ENCODE data around the gene TMEM181. TPM values are rescaled to one million over a fixed set of nuclear protein-coding genes. Genes with fewer than 3 reads are reported as not detected.

TMEM181 gene
- total and polyA plus RNA-seq, 2 of the 13 experiments (the other 11 are each of a cell fraction or from before 2014, with no cell fraction given), result 59.1 to 108 TPM

DNA sequence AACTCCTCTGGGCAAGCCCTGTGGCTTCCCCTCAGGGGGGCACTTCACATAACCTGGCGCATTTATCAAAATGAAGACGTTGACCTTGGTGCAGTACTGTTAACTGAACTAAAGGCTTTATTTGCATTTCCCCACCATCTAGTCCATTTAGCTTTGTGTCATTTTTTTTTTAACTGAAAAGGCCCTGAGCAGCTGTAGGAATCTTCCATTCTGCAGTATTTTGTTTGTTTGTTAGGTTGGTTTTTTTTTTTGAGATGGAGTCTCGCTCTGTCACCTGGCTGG lies 10.7 kb downstream of the TMEM181 start (continued):
- TF ChIP-seq ASH2L (IDR thresholded peaks at IDR 0.05; ENCODE audit: insufficient read length, low read depth, low read length), result no peak
- TF ChIP-seq, protein P1, sequence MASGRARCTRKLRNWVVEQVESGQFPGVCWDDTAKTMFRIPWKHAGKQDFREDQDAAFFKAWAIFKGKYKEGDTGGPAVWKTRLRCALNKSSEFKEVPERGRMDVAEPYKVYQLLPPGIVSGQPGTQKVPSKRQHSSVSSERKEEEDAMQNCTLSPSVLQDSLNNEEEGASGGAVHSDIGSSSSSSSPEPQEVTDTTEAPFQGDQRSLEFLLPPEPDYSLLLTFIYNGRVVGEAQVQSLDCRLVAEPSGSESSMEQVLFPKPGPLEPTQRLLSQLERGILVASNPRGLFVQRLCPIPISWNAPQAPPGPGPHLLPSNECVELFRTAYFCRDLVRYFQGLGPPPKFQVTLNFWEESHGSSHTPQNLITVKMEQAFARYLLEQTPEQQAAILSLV (CRISPR knock-in tag; IDR thresholded peaks at IDR 0.05; ENCODE audit: borderline replicate concordance), result no peak
- 0 out of 2 replicates have a peak, but pooled peaks have one; percentile 6 for TF ChIP-seq RARA (CRISPR knock-in tag; IDR thresholded peaks at IDR 0.05)
- TF ChIP-seq FOXJ3 (CRISPR knock-in tag; IDR thresholded peaks at IDR 0.05; ENCODE audit: borderline replicate concordance), result no peak
- peak; percentile 48 for TF ChIP-seq MED1 (CRISPR knock-in tag; IDR thresholded peaks at IDR 0.05)
- TF ChIP-seq ZNF558 (CRISPR knock-in tag; IDR thresholded peaks at IDR 0.05; ENCODE audit: borderline replicate concordance), result no peak
- TF ChIP-seq U2AF2 (IDR thresholded peaks at IDR 0.05; ENCODE audit: low read depth, low read length), result no peak
- TF ChIP-seq NFKBIZ (CRISPR knock-in tag; IDR thresholded peaks at IDR 0.05), result no peak
- no peak for TF ChIP-seq ZNF780A (CRISPR knock-in tag; IDR thresholded peaks at IDR 0.05)
- no peak for TF ChIP-seq FOXA1 (IDR thresholded peaks at IDR 0.05)
- TF ChIP-seq FOXA1 (CRISPR knock-in tag; IDR thresholded peaks at IDR 0.05), result peak; percentile 43; the same call in 1 of the 2 replicates
- no peak for TF ChIP-seq GLI4 (CRISPR knock-in tag; IDR thresholded peaks at IDR 0.05; ENCODE audit: borderline replicate concordance)
- TF ChIP-seq, protein P2, sequence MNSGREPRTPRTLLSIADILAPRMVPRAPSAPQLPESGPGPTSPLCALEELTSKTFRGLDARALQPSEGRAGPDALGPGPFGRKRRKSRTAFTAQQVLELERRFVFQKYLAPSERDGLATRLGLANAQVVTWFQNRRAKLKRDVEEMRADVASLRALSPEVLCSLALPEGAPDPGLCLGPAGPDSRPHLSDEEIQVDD (CRISPR knock-in tag; IDR thresholded peaks at IDR 0.05; ENCODE audit: borderline replicate concordance), result no peak
- TF ChIP-seq SOX5 (CRISPR knock-in tag; IDR thresholded peaks at IDR 0.05; ENCODE audit: borderline replicate concordance), result 0 out of 2 replicates have a peak, but pooled peaks have one; percentile 13
- no peak for TF ChIP-seq MED13 (CRISPR knock-in tag; IDR thresholded peaks at IDR 0.05)
- TF ChIP-seq BHLHE40 (IDR thresholded peaks at IDR 0.05; ENCODE audit: low read length), result no peak
- TF ChIP-seq, protein P3, sequence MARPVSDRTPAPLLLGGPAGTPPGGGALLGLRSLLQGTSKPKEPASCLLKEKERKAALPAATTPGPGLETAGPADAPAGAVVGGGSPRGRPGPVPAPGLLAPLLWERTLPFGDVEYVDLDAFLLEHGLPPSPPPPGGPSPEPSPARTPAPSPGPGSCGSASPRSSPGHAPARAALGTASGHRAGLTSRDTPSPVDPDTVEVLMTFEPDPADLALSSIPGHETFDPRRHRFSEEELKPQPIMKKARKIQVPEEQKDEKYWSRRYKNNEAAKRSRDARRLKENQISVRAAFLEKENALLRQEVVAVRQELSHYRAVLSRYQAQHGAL (CRISPR knock-in tag; IDR thresholded peaks at IDR 0.05; ENCODE audit: not compliant biosample characterization), result no peak
- TF ChIP-seq GATAD2A (CRISPR knock-in tag; IDR thresholded peaks at IDR 0.05), result peak; percentile 32; the same call in 1 of the 2 replicates
- TF ChIP-seq, protein P4, sequence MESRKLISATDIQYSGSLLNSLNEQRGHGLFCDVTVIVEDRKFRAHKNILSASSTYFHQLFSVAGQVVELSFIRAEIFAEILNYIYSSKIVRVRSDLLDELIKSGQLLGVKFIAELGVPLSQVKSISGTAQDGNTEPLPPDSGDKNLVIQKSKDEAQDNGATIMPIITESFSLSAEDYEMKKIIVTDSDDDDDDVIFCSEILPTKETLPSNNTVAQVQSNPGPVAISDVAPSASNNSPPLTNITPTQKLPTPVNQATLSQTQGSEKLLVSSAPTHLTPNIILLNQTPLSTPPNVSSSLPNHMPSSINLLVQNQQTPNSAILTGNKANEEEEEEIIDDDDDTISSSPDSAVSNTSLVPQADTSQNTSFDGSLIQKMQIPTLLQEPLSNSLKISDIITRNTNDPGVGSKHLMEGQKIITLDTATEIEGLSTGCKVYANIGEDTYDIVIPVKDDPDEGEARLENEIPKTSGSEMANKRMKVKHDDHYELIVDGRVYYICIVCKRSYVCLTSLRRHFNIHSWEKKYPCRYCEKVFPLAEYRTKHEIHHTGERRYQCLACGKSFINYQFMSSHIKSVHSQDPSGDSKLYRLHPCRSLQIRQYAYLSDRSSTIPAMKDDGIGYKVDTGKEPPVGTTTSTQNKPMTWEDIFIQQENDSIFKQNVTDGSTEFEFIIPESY (CRISPR knock-in tag; IDR thresholded peaks at IDR 0.05), result peak; percentile 94
- no peak for TF ChIP-seq CAMTA2 (CRISPR knock-in tag; IDR thresholded peaks at IDR 0.05; ENCODE audit: borderline replicate concordance)
- 0 out of 2 replicates have a peak, but pooled peaks have one; percentile 31 for TF ChIP-seq SAP130 (CRISPR knock-in tag; IDR thresholded peaks at IDR 0.05; ENCODE audit: low read depth)
- TF ChIP-seq, protein P5, sequence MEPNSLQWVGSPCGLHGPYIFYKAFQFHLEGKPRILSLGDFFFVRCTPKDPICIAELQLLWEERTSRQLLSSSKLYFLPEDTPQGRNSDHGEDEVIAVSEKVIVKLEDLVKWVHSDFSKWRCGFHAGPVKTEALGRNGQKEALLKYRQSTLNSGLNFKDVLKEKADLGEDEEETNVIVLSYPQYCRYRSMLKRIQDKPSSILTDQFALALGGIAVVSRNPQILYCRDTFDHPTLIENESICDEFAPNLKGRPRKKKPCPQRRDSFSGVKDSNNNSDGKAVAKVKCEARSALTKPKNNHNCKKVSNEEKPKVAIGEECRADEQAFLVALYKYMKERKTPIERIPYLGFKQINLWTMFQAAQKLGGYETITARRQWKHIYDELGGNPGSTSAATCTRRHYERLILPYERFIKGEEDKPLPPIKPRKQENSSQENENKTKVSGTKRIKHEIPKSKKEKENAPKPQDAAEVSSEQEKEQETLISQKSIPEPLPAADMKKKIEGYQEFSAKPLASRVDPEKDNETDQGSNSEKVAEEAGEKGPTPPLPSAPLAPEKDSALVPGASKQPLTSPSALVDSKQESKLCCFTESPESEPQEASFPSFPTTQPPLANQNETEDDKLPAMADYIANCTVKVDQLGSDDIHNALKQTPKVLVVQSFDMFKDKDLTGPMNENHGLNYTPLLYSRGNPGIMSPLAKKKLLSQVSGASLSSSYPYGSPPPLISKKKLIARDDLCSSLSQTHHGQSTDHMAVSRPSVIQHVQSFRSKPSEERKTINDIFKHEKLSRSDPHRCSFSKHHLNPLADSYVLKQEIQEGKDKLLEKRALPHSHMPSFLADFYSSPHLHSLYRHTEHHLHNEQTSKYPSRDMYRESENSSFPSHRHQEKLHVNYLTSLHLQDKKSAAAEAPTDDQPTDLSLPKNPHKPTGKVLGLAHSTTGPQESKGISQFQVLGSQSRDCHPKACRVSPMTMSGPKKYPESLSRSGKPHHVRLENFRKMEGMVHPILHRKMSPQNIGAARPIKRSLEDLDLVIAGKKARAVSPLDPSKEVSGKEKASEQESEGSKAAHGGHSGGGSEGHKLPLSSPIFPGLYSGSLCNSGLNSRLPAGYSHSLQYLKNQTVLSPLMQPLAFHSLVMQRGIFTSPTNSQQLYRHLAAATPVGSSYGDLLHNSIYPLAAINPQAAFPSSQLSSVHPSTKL (CRISPR knock-in tag; IDR thresholded peaks at IDR 0.05), result peak; percentile 33; the same call in 1 of the 2 replicates
- TF ChIP-seq, protein P6, sequence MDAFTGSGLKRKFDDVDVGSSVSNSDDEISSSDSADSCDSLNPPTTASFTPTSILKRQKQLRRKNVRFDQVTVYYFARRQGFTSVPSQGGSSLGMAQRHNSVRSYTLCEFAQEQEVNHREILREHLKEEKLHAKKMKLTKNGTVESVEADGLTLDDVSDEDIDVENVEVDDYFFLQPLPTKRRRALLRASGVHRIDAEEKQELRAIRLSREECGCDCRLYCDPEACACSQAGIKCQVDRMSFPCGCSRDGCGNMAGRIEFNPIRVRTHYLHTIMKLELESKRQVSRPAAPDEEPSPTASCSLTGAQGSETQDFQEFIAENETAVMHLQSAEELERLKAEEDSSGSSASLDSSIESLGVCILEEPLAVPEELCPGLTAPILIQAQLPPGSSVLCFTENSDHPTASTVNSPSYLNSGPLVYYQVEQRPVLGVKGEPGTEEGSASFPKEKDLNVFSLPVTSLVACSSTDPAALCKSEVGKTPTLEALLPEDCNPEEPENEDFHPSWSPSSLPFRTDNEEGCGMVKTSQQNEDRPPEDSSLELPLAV (CRISPR knock-in tag; conservative IDR thresholded peaks at IDR 0.05; ENCODE audit: low read depth), result no peak

Data from HepG2 (cell line).